Sciatic nerve (tissue), 2 donors: ENCODE measurements around the gene CDKAL1. TPM values are rescaled to one million over a fixed set of nuclear protein-coding genes. Genes with fewer than 3 reads are reported as not detected.
"Not testable (repeated sequence)": the region's sequence is repeated elsewhere in the genome, so short reads cannot be mapped to it uniquely, and the experiment has no call there.

ENCODE experiments used
- ATAC-seq: fragments of 200-7000 bp; cut with Tn5 transposase; one replicate; pipeline ENCODE4 v1.9.1; 2020; ENCODE audit warnings: mild to moderate bottlenecking, moderate library complexity
- DNase-seq: peaks from one replicate; pipeline ENCODE4 v3.0.0-alpha.2; 2020; ENCODE audit warnings: low spot score
- intact Hi-C: fragments of 100-400 bp; cut with DNase I; formaldehyde crosslinking; loops from one replicate; pipeline ENCODE4 v1.14.2; 2022
- total RNA-seq: library from RNA; stranded (reverse); fragmentation: NEBNext Ultra II Directional; extraction: Animal tissue kit (Norgen Biotek cat#: 25700); gene quantifications from one replicate; pipeline ENCODE4 v1.2.1, GENCODE V29; 2021
- donor health status: DM: no; HTN: no; CAD: no.
- donor health status: DM: no; HTN: no; CAD: no.

Gene CDKAL1
- total RNA-seq, 1 donor from 2014 or later, result 20.5 TPM

- intact Hi-C loops, result no loop called here
- ATAC-seq (no peak), DNase-seq (no peak)
Measured at GRCh38 chr6:20915626-20916025, 381.4 kb downstream of the CDKAL1 start.

GRCh38 chr6:20916086-20916485, 381.8 kb downstream of the CDKAL1 start:
- ATAC-seq (no peak), DNase-seq (no peak)
- intact Hi-C loops, result no loop called here

- DNase-seq, result no peak
- no peak for ATAC-seq
- intact Hi-C loops, result no loop called here
Measured at GRCh38 chr6:20918868-20919267, 384.6 kb downstream of the CDKAL1 start.

- intact Hi-C loops, result no loop called here
- DNase-seq, result no peak
- no peak for ATAC-seq
Measured at GRCh38 chr6:20919677-20920385, 385.6 kb downstream of the CDKAL1 start.

GRCh38 chr6:20921578-20921977, 387.3 kb downstream of the CDKAL1 start:
- intact Hi-C loops, result no loop called here
- DNase-seq, result no peak
- no peak for ATAC-seq

- ATAC-seq (no peak), DNase-seq (no peak)
- intact Hi-C loops, result no loop called here
Measured at GRCh38 chr6:20922743-20923142, 388.5 kb downstream of the CDKAL1 start.

GRCh38 chr6:20924094-20924493, 389.8 kb downstream of the CDKAL1 start:
- not testable (repeated sequence) for ATAC-seq

GRCh38 chr6:20924911-20925543, 390.8 kb downstream of the CDKAL1 start:
- ATAC-seq (no peak), DNase-seq (no peak)
- intact Hi-C loops, result no loop called here

More at GRCh38 chr6:20924094-20924493, 389.8 kb downstream of the CDKAL1 start:
- intact Hi-C loops, DNase-seq: not testable (repeated sequence)

- DNase-seq (no peak), ATAC-seq (no peak)
- intact Hi-C loops, result no loop called here
Measured at GRCh38 chr6:20927130-20927860, 393.0 kb downstream of the CDKAL1 start.

- ATAC-seq (no peak), DNase-seq (no peak)
- intact Hi-C loops, result no loop called here
Measured at GRCh38 chr6:20929283-20929682, 395.0 kb downstream of the CDKAL1 start.

- intact Hi-C loops, result no loop called here
- DNase-seq, result no peak
- ATAC-seq, result no peak
Measured at GRCh38 chr6:20931093-20931492, 396.8 kb downstream of the CDKAL1 start.

- DNase-seq (no peak), ATAC-seq (no peak)
- intact Hi-C loops, result no loop called here
Measured at GRCh38 chr6:20931772-20932171, 397.5 kb downstream of the CDKAL1 start.

GRCh38 chr6:20932284-20932683, 398.0 kb downstream of the CDKAL1 start:
- ATAC-seq (no peak), DNase-seq (no peak)
- intact Hi-C loops, result no loop called here

GRCh38 chr6:20933057-20933788, 399.0 kb downstream of the CDKAL1 start:
- ATAC-seq, result no peak
- intact Hi-C loops, result no loop called here
- DNase-seq, result no peak

GRCh38 chr6:20936949-20937348, 402.7 kb downstream of the CDKAL1 start:
- no peak for ATAC-seq

GRCh38 chr6:20939161-20939775, 405.0 kb downstream of the CDKAL1 start:
- DNase-seq (no peak), ATAC-seq (no peak)
- intact Hi-C loops, result no loop called here

More at GRCh38 chr6:20936949-20937348, 402.7 kb downstream of the CDKAL1 start:
- no peak for DNase-seq
- intact Hi-C loops, result no loop called here

GRCh38 chr6:20943040-20943627, 408.9 kb downstream of the CDKAL1 start:
- intact Hi-C loops, result no loop called here
- ATAC-seq (no peak), DNase-seq (no peak)

- intact Hi-C loops, result no loop called here
- ATAC-seq (no peak), DNase-seq (no peak)
Measured at GRCh38 chr6:20943922-20944321, 409.7 kb downstream of the CDKAL1 start.

- DNase-seq (no peak), ATAC-seq (no peak)
- intact Hi-C loops, result no loop called here
Measured at GRCh38 chr6:20946022-20946421, 411.8 kb downstream of the CDKAL1 start.
